ENCODE results near the gene SLC6A9.

The SLC6A9 gene

GRCh38 chr1:44031252-44032169 lies at the start of gene SLC6A9:
SLC6A9 (minus strand) TSS chr1:44031462; CDS start chr1:44024277, 7,185 bp downstream.
- peak; percentile 30 for DNase-seq (ENCODE audit: low read depth in 2 of 2)

GRCh38 chr1:44079566-44079965 lies 48.3 kb upstream of the SLC6A9 start:
- DNase-seq (ENCODE audit: low read depth in 2 of 2), result no peak

- no peak for DNase-seq (ENCODE audit: low read depth in 2 of 2)
These were observed 46.8 kb upstream of the SLC6A9 start for GRCh38 chr1:44078104-44078503.

- no peak for DNase-seq (ENCODE audit: low read depth in 2 of 2)
These were observed 46.2 kb upstream of the SLC6A9 start for GRCh38 chr1:44077421-44077820.

- no peak for DNase-seq (ENCODE audit: low read depth in 2 of 2)
These were observed 44.8 kb upstream of the SLC6A9 start for GRCh38 chr1:44076066-44076465.

GRCh38 chr1:44074415-44074814 lies 43.2 kb upstream of the SLC6A9 start:
- no peak for DNase-seq (ENCODE audit: low read depth in 2 of 2)

GRCh38 chr1:44073528-44073927 lies 42.3 kb upstream of the SLC6A9 start:
- DNase-seq (ENCODE audit: low read depth in 2 of 2), result no peak

- DNase-seq (ENCODE audit: low read depth in 2 of 2), result no peak
These were observed 41.6 kb upstream of the SLC6A9 start for GRCh38 chr1:44072821-44073220.

- no peak for DNase-seq (ENCODE audit: low read depth in 2 of 2)
These were observed 40.9 kb upstream of the SLC6A9 start for GRCh38 chr1:44072204-44072603.

GRCh38 chr1:44071461-44071860 lies 40.2 kb upstream of the SLC6A9 start:
- no peak for DNase-seq (ENCODE audit: low read depth in 2 of 2)

- DNase-seq (ENCODE audit: low read depth in 2 of 2), result no peak
These were observed 37.2 kb upstream of the SLC6A9 start for GRCh38 chr1:44068442-44068921.

- DNase-seq (ENCODE audit: low read depth in 2 of 2), result no peak
These were observed 36.3 kb upstream of the SLC6A9 start for GRCh38 chr1:44067266-44068250.

- DNase-seq (ENCODE audit: low read depth in 2 of 2), result no peak
These were observed 31.5 kb upstream of the SLC6A9 start for GRCh38 chr1:44062656-44063179.

GRCh38 chr1:44061857-44062256 lies 30.6 kb upstream of the SLC6A9 start:
- DNase-seq (ENCODE audit: low read depth in 2 of 2), result no peak

- DNase-seq (ENCODE audit: low read depth in 2 of 2), result no peak
These were observed 29.6 kb upstream of the SLC6A9 start for GRCh38 chr1:44060830-44061267.

- DNase-seq (ENCODE audit: low read depth in 2 of 2), result no peak
These were observed 28.5 kb upstream of the SLC6A9 start for GRCh38 chr1:44059664-44060355.

- no peak for DNase-seq (ENCODE audit: low read depth in 2 of 2)
These were observed 27.9 kb upstream of the SLC6A9 start for GRCh38 chr1:44059212-44059611.

GRCh38 chr1:44057293-44057692 lies 26.0 kb upstream of the SLC6A9 start:
- no peak for DNase-seq (ENCODE audit: low read depth in 2 of 2)

- no peak for DNase-seq (ENCODE audit: low read depth in 2 of 2)
These were observed 22.1 kb upstream of the SLC6A9 start for GRCh38 chr1:44053394-44053793.

- DNase-seq (ENCODE audit: low read depth in 2 of 2), result no peak
These were observed 19.0 kb upstream of the SLC6A9 start for GRCh38 chr1:44050261-44050660.

GRCh38 chr1:44049839-44050238 lies 18.6 kb upstream of the SLC6A9 start:
- DNase-seq (ENCODE audit: low read depth in 2 of 2), result no peak
